ENCODE data around the gene STUM.

Gene STUM

DNA sequence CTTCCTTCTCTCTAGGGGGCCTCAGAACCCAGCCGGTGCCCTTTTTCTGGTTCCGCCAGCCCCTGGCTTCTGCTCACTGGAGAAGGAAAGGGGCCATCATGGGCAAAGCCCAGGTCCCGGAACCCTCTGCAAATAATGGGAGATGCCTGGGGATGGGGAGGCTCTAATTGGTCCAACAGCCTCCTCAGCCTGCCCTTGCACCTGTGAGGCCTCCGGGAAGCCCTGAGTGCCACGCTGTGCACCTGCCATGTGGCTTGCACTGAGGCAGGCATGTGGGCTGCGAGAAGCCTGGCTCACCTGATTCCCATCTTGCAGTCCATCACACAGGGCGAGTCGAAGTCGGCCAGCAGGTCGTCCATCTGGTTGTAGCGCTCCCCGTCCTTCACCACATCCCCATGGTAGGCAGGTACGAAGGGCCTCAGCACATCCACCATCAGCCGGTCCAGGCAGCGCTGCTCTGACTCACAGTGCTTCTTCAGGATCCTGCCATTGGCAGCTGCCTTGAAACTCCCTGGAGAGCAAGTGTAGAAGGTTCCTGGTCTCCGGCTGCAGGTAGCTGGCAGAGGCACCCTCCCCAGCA, 98.4 kb downstream of the STUM start:
- TF ChIP-seq, protein P1, sequence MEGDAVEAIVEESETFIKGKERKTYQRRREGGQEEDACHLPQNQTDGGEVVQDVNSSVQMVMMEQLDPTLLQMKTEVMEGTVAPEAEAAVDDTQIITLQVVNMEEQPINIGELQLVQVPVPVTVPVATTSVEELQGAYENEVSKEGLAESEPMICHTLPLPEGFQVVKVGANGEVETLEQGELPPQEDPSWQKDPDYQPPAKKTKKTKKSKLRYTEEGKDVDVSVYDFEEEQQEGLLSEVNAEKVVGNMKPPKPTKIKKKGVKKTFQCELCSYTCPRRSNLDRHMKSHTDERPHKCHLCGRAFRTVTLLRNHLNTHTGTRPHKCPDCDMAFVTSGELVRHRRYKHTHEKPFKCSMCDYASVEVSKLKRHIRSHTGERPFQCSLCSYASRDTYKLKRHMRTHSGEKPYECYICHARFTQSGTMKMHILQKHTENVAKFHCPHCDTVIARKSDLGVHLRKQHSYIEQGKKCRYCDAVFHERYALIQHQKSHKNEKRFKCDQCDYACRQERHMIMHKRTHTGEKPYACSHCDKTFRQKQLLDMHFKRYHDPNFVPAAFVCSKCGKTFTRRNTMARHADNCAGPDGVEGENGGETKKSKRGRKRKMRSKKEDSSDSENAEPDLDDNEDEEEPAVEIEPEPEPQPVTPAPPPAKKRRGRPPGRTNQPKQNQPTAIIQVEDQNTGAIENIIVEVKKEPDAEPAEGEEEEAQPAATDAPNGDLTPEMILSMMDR (IDR thresholded peaks at IDR 0.05; ENCODE audit: low read depth, low read length) = no peak
- DNase-seq (ENCODE audit: low read depth in 2 of 2) = no peak

DNA sequence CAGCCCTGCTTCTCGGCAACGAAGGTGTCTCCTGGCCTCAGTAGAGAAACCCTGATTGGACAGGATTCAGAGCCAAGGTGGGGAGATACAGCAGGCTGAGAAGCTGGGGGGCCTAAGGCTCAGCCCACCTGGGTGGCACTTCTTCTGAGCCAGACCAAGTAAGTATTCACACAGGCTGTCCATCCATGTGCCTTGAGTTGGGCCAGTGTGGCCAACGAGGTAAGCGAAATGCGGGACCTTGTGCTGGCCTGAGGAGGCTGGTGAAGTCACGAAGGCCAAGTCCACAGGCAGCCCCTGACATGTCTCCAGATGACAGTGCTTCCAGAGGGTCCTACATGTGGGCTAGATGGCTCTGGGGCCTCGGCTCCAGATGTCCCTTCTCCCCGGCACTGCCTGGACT, 99.2 kb downstream of the STUM start:
- TF ChIP-seq, protein P1 (IDR thresholded peaks at IDR 0.05; ENCODE audit: low read depth, low read length) = no peak
- no peak overlapping the region for H3K4me3 ChIP-seq (replicated peaks in 1 of 2; ENCODE audit: low read depth in 2 of 2, low read length in 2 of 2)
- DNase-seq (ENCODE audit: low read depth in 2 of 2) = no peak

More for the DNA sequence above, 98.4 kb downstream of the STUM start:
- H3K4me3 ChIP-seq (replicated peaks in 1 of 2; ENCODE audit: low read depth in 2 of 2, low read length in 2 of 2) = no peak overlapping the region

DNA sequence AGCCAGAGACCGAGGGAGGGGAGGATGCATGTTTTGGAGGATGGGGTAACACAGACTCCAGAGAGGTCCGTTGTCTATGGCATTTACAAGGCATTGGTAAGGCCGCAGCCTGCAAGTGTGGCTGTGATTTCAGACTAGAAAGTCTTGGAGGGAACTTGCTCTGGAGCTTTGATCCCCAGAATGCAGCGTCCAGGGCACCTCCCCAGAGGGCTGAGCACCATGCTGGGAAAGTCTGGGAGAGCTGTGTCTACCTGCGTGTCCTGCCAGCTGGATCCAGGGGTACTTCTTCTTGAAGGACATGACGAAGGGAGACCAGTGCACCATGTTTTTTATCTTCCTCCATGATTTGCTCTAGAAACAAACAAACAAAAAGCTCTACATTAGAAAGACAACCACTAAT, 99.9 kb downstream of the STUM start:
- H3K4me3 ChIP-seq (replicated peaks in 1 of 2; ENCODE audit: low read depth in 2 of 2, low read length in 2 of 2) = no peak overlapping the region
- no peak for DNase-seq (ENCODE audit: low read depth in 2 of 2)
- TF ChIP-seq, protein P1 (IDR thresholded peaks at IDR 0.05; ENCODE audit: low read depth, low read length) = no peak

DNA sequence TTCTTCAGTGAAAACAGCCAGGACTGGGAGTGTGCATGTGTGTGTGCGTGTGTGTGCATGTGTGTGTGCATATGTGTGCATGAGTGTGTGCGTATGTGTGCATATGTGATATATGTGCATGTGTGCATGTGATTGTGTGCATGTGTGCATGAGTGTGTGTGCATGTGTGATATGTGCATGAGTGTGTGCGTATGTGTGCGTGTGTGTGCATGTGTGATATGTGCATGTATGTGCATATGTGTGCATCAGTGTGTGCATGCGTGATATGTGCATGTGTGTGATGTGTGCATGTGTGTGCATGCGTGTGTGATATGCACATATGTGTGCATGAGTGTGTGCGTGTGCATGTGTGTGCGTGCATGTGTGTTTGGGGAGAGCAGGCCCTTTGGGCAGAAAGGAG, 100.7 kb downstream of the STUM start:
- TF ChIP-seq, protein P1 (IDR thresholded peaks at IDR 0.05; ENCODE audit: low read depth, low read length) = no peak
- H3K4me3 ChIP-seq (replicated peaks in 1 of 2; ENCODE audit: low read depth in 2 of 2, low read length in 2 of 2) = no peak overlapping the region
- no peak for DNase-seq (ENCODE audit: low read depth in 2 of 2)

DNA sequence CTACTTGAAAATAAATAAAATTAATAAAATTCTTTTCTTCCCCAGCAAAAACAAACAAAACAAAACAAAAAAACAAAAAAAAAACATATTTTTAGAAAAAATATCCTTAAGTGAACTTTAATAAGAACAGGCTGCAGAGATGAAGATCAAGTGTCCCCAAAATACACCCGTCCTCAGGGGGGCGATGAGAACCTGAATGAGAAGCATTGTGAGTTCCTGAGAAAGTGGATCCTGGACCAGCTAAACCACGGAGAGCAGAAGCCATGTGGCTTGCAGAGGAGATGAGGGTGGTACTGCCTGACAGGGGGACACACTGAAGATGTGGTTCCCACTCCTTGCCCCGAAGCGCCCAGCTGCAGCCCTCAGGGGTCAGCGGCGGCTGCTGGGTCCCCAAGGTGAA, 101.2 kb downstream of the STUM start:
- peak; percentile 38 to 52 for DNase-seq (ENCODE audit: low read depth in 2 of 2)
- TF ChIP-seq, protein P1 (IDR thresholded peaks at IDR 0.05; ENCODE audit: low read depth, low read length) = peak; percentile 9
- H3K4me3 ChIP-seq (replicated peaks in 1 of 2; ENCODE audit: low read depth in 2 of 2, low read length in 2 of 2) = no peak overlapping the region

DNA sequence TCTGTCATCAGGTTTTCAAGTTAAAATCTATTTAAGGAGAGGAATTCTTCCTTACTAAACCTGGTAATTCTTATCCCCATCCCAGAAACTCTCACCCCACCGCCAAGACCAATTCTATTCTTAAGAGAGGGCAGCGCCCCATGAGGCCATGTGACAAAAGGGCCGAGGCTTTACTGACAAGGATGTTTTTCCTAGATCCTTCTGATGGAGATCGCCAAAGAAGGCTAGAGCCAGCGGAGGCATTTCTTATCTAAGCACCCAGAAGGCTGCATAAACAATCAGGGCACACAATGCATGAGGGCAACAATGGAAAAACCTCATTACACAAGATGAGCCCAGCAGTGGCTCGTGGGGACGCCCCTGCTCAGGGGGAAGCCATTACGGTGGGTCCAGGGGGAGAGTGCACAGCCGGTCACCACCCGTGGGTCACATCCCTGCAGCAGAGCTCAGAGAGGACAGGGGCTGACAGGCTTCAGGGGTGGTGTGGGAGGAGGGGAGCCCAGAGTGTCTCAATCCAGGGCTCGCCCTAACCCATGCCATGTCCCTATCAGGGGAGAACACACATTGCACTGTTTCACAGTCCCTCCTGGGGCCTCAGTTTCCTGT, 101.8 kb downstream of the STUM start:
- no peak overlapping the region for H3K4me3 ChIP-seq (replicated peaks in 1 of 2; ENCODE audit: low read depth in 2 of 2, low read length in 2 of 2)
- no peak for DNase-seq (ENCODE audit: low read depth in 2 of 2)
- TF ChIP-seq, protein P1 (IDR thresholded peaks at IDR 0.05; ENCODE audit: low read depth, low read length) = no peak

Measured in cardiac fibroblast (primary cell).